Thyroid gland (tissue), 4 donors: ENCODE data around the gene C10orf71.

ENCODE experiments used
- CTCF ChIP-seq, 6 experiments: fragments of 200-600 bp in 3 of 6; fragments of 450-650 bp in 3 of 6; sonication (generic) in 3 of 6; IDR thresholded peaks; one replicate each; pipeline ENCODE4 v1.5.1; 2016 to 2019; ENCODE audit warnings: antibody characterized with exemption in 6 of 6, mild to moderate bottlenecking in 2 of 6, inconsistent platforms in 1 of 6, moderate library complexity in 1 of 6
- POLR2A ChIP-seq, 2 donors: fragments of 450-650 bp; IDR thresholded peaks; one replicate each; pipeline ENCODE4 v1.6.1; 2017; ENCODE audit warnings: antibody characterized with exemption in 2 of 2, mild to moderate bottlenecking in 2 of 2, moderate library complexity in 1 of 2

DNA sequence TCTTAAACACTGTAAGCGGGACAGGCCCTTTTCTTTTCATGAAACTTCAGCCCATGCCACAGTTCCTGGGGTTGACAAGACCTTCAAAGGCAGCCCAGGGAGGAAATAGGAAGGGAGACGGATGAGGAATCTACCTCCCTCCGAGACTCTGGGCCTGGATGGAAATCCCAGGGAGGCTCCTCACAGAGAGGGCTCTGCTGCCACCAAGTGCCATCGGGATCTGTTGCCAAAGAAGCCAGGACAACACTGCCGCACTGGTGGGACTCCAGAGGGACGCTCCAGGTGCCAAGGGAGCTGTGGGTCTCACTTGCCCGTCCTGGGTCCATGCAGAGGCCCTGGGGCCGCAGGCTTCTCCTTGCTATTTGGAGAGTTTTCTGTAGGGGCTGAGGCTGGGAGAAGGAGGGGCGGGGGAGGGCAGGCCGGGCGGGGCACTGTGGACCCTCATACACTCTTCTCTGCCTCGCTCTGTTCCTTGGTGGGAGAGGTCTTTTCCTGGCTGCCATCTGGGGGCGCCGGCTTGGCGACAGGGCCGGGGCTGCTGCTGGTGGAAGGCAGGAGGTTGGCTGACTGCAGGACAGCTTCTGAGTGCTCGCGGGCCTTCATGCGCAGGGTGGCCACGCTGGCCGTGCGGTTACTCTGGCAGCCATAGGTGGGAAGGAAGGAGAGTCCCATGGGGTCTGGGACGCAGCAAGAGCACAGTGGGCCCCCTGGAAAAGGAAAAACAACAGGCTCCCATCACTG, 66.9 kb downstream of the C10orf71 start:
- TF ChIP-seq CTCF (IDR thresholded peaks at IDR 0.05) (no peak), POLR2A (IDR thresholded peaks at IDR 0.05) (no peak)
